AG10803 (cell line): Measurements from ENCODE around the gene SLC35A2.

Experiments used
- DNase-seq: peaks from one replicate; pipeline ENCODE4 v3.0.0; 2010; ENCODE audit warnings: low read depth
- H3K4me3 ChIP-seq: 2 replicates; pipeline ENCODE4 v1.5.1; 2011; ENCODE audit warnings: mild to moderate bottlenecking, low read length, control low read depth
- CTCF ChIP-seq: conservative IDR thresholded peaks from 2 replicates; pipeline ENCODE4 v1.5.1; 2011; ENCODE audit warnings: mild to moderate bottlenecking, low read length, control low read depth, inconsistent platforms

Gene SLC35A2

GRCh38 chrX:48948589-48948988 is 37.1 kb upstream of the SLC35A2 start:
- H3K4me3 ChIP-seq: no peak overlapping the region
- DNase-seq: no peak
- no peak for TF ChIP-seq CTCF

- peak; percentile 75 for TF ChIP-seq CTCF
- peak; percentile 42 for DNase-seq
- no peak overlapping the region for H3K4me3 ChIP-seq
These were observed 34.3 kb upstream of the SLC35A2 start for GRCh38 chrX:48945517-48946348.

- TF ChIP-seq CTCF: no peak
- DNase-seq: no peak
- H3K4me3 ChIP-seq: no peak overlapping the region
These were observed 31.4 kb upstream of the SLC35A2 start for GRCh38 chrX:48942895-48943294.

DNA sequence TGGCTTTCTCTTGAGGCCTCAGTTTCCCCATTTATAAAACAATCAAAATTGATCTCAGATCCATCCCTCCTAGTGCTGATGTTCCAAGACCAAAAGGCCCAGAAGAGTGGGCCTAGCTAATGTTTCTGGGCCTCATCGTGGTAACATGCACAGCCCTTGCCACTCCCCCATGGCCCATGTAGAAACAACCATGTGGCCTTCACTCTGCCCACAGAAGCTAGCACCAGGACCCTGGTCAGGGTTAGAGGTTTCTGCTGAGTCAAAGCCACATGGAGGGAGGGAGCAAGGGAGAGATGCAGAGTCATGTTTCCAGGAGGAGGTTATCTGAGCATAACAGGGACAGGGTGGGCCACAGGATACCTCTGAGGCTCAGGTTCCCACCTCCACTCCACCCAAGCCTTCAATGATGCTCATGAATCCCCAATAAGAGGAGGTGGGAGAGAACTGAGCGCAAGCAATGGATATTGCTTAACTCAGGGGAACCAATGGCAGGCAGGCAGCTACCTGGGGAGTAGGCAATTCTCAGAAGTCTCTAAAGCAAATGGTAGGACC is 29.0 kb upstream of the SLC35A2 start:
- no peak for DNase-seq
- no peak overlapping the region for H3K4me3 ChIP-seq
- TF ChIP-seq CTCF: no peak

DNA sequence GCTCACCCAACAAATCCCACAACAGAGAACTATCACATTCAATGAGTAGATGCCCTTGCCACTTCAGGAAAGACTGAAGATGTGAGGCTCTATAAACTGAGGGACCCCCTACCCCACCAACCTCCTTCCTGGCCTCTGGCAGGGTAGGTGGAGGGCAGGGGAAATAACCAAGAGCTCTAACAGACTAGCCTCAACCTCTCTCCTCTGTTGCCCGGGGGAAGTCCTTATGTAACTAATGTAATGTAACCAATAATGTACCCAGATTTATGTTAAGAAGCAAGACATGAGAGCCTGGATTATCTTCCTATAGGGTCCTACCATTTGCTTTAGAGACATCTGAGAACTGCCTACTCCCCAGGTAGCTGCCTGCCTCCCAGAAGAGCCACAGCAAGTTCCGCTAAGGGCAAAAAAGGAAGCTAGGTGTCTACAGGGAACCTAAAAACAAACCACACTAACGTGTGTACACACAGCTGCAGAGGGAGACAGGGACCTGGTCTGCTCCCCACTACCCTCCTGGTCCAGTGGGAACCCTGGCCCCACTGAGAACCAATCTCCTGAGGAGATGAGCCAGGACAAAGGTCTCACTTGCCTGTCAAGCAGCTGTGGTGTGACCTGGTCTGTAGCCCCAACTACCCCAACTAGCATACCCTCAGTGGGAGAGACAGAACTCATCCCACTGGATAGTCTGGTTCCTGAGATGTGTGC is 28.2 kb upstream of the SLC35A2 start:
- H3K4me3 ChIP-seq: no peak overlapping the region
- TF ChIP-seq CTCF: no peak
- DNase-seq: no peak

- no peak for TF ChIP-seq CTCF
- H3K4me3 ChIP-seq: no peak overlapping the region
- no peak for DNase-seq
These were observed 27.4 kb upstream of the SLC35A2 start for GRCh38 chrX:48938721-48939425.
